Stimulated activated CD8-positive, alpha-beta memory T cell treated with anti-CD3 and anti-CD28 coated beads, Interleukin-7, amount 100 ng/mL, for 48 hours (primary cell): ENCODE data around the gene IFITM1.
A peak's percentile ranks its signal among the peaks of the same experiment; 100 is the strongest.
"Not testable (repeated sequence)": the region's sequence is repeated elsewhere in the genome, so short reads cannot be mapped to it uniquely, and the experiment has no call there.

ENCODE experiments used
- DNase-seq, 2 donors: peaks; one replicate each; pipeline ENCODE4 v3.0.0-alpha.2; 2020; ENCODE audit warnings: low read depth in 1 of 2; ENCODE audit errors: extremely low read depth in 1 of 2

IFITM1 gene

DNA sequence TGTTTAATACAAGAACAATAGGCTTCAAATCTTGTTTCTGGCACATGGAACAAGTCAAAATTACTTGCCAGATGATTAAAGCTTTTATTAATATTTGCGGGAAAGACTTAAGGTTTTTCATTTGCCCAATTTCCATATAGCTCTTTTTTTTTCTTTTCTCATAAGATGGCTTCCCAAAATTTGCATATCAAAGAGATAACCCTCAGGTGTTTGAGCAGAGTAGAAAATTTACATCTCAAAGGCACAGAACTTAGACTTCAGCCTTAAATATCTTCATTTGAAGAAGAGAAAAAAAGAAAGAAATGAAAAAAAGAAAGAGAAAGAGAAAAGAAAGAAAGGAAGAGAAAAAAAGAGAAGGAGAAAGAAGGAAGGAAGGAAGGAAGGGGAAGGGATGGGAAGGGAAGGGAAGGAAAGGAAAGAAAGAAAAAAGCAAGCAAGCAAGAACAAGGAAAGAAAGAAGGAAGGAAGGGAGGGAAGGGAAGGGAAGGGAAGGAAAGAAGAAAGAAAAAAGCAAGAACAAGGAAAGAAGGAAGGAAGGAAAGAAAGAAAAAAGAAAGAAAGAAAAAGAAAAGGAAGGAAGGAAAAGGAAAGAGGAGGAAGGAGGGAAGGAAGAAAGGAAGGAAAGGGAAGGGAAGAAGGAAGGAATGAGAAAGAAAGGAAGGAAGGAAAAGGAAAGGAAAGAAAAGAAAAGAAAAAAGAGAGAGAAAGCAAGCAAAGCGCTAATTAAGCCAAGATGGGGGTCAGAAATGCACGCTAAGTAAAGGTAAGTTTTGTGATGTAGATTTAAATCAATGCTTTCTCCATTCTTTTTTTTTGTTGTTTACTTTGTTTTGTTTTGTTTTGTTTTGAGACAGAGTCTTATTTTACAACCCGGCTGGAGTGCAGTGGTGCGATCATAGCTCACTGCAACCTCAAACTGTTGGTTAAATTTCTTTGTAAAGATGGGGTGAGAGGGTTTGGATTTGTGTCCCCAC, 27.0 kb downstream of the IFITM1 start:
- no peak for DNase-seq

DNA sequence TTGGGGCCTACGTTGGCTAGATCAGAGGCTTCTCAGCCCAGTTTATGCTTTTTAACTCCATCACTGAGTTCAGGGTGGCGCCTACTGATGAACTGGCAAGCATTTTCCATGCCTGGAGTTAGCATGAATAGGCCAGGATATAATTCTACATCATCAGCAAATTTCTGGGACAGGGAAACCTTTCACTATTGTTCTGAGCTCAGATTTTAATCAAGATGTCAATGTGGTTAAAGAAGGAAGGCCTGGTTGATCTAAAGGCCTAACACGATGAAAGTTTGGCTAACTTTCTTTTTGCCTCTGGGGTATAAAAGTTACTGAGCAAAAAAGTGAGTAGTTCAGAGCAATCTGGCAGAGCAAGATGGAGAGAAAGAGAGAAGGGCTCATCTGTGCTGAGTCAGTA, 28.5 kb downstream of the IFITM1 start:
- DNase-seq: no peak

DNA sequence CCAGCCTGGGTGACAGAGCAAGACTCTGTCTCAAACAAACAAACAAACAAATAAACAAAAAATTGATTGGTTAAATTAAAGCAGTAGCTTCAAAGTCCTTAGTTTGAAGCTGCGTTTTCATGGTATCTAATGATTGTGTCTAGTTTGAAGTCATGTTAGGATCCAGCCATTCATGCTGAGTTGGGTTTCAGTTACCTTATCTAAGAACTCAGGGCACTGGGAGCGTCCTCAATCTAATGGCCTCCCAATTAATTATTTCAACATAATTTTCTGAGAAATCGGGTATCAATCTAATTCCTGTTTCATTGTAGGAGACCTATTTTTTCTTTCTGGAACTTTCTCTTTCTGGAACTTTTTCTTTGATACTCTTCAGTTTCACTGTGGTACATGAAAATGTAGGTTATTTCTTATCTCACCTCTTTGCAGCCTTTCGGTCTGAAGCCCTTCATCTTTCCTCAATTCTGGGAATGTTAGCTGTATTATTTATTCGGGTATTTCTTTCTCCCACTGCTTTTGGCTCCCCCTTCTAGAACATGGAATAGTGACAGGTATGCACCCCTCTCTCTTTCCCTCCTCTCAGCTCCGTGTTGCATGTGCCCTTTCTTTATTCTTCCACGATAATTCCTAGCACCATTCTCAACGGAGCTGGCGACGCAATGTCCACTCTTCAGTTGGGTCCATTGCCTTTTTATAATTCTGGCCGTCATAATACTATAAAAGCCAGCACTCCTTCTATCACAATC, 31.2 kb downstream of the IFITM1 start:
- no peak for DNase-seq

DNA sequence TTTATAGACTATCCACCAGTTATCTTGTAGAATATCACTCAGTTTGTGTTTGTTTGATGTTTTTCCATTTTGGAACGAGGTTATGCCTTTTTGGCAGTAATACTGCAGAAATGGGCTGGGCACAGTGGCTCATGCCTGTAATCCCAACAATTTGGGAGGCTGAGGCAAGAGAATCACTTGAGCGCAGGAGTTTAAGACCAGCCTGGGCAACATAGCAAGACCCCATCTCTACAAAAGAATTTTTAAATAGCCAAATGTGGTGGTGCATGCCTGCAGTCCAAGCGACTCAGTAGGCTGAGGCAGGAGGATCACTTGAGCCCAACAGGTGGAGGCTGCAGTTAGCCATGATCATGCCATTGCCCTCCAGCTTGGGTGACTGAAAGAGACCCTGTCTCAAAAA, 32.7 kb downstream of the IFITM1 start:
- DNase-seq: no peak

DNA sequence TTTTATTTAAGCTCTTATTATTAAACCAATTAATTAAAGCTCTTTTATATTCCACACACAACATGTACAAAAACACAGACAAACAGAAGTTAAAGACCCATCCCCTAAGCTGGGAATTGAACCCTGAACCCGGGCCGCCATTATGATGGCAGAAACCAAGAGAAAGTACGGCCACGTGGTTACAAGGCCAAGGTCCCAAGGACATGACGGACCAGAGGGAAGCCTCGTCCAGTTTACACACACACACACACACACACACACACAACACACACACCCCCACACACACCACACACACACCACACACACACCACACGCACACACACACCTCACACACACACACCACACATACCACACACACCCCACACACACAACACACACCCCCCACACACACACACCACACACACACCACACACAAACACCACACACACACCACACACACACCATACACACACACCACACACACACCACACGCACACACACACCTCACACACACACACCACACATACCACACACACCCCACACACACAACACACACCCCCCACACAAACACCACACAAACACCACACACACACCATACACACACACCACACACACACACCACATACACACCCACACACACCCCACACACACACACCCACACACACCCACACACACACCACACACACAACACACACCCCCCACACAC, 35.6 kb downstream of the IFITM1 start:
- DNase-seq: not testable (repeated sequence)

DNA sequence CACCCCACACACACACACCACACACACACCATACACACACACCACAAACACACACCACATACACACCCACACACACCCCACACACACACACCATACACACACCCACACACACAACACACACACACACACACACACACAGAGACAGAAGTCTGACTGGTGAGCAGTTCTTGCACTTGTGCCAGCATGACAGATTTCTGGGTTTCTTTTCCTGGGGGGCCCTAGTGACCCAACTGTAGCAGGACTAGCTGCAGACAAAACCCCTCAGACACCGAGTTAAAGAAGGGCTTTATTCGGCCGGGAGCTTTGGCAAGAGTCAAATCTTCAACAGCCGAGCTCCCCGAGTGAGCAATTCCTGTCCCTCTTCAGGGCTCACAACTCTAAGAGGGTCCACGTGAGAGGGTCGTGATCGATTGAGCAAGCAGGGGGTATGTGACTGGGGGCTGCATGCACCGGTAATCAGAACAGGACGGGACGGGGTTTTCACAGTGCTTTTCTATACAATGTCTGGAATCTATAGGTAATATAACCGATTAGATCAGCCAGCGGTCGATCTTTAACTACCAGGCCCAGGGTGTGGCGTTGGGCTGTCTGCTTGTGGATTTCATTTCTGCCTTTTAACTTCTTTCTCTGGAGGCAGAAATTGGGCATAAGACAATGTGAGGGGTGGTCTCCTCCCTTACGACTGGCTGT, 36.3 kb downstream of the IFITM1 start:
- not testable (repeated sequence) for DNase-seq

DNA sequence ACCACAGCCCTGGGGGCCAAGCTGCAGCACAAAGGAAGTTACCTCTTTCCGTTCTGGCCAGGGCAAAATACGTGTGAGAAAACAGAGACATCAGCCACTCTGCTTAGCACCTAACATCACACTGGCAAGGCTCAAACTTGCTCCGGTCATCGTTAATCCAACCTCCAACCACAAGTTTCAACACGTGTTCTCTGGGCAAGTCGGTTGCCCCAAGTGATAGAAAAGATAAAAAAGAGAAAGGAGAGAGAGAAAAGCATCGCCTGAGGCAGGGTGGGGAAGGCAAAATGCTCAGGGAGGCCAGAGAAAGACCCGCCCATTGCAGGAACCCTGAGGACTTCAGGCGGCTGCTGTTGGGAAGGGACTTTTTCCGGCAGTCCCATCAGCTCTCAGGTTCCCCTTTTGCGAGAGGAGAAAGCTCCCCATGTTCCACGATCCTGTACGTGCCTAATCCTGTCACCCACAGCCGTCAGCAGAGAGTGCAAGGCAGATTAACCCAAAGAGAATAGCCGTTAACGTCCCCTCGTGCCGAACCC, 36.9 kb downstream of the IFITM1 start:
- DNase-seq: no peak

DNA sequence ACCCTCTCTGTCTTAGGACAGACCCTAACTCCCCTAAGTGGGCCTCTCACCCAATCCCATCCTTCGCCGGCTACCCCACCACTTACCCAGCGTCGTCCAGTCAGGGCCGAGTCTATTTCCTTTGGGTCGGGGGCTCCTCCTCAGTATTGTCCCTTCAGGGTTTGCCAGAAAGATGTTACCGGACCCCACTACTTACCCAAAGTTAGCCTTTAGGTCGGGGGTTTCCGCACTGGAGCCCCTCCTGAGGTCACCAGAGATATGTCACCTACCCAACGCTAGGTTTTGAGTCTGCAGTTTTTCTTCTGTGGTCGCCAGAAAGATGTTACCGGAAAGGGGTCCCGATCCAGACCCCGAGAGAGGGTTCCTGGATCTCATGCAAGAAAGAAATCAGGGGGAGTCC, 37.6 kb downstream of the IFITM1 start:
- DNase-seq: no peak

DNA sequence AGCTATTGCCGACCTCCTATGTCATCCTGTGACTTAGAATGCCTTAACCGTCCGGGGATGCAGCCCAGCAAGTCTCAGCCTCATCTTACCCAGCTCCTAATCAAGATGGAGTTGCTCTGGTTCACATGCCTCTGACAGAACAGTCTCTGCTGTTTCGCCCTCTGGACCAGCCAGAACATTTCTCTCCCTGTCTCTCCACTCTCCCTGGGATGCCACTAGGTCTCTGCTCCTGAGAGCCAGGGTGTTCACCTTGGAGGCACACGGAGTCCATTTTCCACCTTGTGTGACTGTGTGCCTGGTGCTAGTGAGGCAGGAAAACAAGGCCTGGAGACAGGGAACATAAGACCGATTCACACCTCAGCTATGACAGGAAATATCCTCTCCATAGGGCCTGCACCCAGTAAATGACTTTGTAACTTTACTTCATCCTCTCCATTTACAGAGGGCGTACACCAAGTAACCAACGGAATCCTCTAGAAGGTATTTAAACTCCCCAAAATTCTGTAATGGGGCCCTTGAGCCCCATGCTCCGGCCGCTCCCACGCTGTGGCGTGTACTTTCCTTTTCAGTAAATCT, 38.7 kb downstream of the IFITM1 start:
- no peak for DNase-seq

DNA sequence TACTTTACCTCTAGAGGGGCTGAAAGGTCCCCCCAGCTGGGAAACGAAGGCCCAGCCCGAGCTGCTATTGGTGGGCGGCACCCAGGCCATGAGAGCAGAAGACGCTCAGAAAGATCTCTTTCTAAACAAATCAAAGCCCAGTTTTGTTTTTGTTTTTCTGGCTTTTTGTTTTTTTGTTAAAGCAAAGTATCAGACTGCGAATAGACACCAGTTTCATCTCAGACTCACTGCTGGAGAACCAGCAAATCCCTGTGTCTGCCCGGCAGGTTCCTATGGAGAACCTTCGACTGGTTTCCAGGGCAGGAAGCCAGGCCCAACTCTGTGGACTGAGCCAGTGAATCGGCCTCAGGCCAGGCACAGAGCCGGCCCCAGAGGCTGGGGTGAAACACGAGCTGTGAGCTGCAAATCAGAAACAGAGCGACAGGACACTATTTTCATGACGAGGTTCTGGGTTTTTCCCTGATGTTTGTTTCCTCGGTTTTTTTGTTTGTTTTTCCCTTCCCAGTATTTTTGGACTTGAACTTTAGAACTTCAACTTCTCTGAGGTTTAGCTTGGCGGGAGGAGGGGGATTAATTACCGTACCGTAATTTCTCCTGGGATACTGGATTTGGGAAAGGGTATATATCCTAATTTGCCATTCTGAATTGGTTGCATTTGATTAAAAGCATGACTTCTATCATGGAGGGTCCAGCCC, 39.5 kb downstream of the IFITM1 start:
- DNase-seq: no peak

DNA sequence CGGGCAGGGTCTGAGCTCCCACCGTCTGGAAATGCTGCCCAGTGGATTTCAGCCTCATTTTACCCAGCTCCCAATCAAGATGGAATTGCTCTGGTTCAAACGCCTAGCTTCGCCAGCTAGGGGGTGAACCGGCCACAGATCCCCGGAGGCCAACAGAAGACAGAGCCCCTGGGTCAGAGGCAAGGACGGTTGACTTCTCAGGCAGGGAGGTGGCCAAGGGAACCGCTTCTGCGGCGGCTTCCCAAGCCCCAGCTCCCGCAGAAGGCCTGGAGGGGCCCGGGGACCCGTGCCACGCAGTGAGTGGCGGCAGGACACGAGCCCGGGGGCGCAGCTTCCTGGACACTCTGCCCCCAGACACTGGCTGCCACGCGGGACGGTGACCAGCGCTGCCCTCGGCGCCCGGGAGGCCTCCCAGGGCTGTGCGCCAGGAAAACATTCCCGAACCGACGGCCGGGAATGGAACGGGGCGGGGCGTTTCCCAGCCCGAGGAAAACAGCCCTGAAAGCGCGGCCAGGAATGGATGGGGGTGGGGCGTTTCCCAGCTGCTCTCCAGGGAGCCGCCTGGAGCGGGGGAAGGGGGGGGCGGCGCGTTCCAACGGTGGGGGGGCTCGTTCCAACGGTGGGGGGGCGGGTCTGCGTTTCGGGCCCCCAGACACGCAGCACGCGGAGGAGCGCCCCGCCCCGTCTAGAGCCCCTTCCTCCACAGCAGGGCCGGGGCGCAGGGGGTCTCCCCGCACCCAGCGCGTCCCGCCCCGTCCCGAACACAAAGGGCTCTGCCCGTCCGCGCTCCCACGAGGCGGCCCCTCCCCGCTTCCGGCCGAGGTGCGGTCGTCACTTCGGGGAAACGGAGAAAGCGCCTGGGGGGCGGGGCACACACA, 42.0 kb downstream of the IFITM1 start:
- DNase-seq: peak; percentile 69 to 82

DNA sequence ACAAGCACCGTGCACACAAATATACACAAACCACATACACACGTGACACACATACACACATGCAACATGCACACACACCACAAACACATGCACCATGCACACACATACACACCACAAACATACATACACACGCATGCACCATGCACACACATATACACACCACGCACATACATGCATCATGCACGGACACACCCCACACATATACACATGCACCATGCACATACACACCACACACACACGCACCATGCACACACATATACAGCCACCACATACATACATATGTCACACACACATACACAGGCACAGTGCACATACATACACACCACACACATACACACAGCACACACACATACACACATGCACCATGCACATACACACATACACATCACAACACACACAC, 42.8 kb downstream of the IFITM1 start:
- no peak for DNase-seq

DNA sequence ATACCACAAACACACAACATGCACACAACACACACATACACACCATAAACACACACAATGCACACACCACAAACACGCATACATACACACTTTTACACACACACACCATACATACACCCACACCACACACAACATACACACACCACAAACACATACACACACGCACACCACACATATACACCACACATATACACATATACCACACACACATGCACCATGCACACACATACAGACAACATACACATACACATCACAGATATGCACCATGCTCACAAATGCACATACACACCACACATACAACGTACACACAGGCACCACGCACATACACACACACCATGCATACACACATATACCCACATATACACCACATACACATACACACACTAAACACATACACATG, 43.7 kb downstream of the IFITM1 start:
- no peak for DNase-seq

DNA sequence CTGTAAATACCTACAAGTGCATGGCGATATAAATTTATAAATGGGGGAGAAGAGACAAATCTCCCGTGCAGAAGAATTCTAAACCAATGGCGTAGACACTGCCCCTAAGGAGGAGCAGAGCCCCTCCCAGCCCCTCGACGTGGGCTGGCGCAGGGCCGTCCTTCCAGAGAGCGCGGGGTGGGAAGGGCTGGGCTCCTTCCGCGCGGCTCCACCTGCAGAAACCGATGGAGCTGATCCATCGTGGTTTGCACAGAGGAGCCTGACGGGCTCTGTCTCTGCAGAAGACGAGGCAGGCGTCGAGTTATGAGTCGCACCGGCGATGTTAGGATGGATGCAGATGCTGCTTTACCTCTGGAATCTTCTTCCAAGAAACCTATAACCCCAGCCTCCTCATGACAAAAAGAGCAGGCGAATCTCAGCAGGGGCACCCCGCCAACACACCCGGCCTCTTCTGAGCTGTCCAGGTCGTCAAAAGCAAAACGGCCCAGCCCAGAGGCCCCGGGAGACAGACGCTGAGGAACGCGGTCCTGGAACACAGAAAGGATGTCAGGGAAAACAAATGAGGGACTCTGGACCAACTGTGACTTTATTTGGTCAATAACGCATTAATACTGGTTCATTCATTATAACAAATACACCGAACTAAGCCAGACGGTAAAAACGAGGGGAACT, 44.4 kb downstream of the IFITM1 start:
- no peak for DNase-seq

DNA sequence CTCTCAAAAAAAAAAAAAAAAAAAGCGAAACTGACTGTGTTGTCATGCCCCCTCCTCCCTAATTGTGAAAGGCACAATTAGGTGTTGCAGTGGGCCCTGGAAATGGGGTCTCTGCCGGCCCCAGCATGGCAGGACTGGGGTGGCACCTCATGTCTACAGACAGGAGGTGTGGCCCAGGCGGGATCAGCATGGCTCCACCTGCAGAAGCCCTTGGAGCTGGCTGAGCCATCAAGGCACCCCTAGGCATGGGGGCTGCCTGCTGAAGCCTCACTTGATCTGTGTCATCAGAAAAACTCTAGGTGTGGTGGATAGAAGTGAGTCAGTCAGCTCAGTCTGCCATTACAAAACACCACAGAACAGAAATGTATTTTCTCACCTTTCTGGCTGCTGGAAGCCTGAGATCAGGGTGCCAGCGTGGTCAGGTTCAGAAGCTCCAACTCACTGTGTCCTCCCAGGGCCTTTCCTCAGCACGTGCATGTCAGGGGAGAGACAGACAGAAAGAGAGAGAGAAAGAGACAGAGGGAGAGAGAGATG, 45.4 kb downstream of the IFITM1 start:
- DNase-seq: peak in 1 of 2 donors; percentile 30

DNA sequence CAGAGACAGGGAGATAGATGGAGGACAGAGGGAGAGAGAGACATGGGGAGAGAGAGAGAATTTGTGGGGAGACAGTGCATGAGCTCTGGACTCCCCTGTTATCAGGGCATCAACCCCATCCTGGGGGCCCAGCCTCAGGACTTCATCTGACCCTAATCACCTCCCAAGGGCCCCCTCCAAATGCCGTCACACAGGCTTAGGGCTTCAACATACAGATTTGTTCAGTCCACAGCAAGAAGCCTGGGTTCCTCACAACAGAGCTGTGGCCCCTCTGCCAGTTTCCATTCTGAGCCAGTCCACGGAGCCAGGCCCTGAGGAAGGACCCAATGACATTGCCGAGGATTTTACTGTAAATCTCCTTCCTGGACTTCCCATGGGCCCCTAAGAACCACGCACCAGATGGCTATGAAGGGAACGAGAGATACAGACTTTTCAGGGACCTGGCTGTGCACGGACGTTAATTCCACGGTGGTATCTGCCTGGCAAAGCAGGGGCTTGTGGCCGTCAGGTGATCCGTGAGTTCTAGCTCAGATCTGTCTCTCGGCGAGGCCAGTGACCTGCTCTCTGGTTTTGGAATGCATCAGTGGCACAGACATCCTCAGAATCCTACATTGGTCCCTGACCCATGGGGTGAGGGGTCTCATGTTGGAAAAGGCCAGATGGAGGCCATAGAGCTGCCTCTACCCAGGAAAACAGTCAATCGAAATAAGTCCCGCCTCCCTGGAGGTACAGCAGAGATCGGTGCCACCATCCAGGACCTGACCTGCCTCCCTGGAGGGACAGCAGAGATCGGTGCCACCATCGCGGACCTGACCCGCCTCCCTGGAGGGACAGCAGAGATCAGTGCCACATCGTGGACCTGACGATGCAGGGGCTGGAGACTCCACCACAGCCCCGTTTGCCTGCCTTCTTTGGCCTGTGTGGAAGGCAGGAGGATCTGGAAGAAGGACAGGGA, 46.8 kb downstream of the IFITM1 start:
- DNase-seq: no peak
